Activated naive CD8-positive, alpha-beta T cell treated with anti-CD3 and anti-CD28 coated beads, Interleukin-2, amount 50 U/mL, for 16 hours (primary cell): ENCODE measurements around the gene WNT7B.

Source experiments
- DNase-seq: peaks from one replicate; pipeline ENCODE4 v3.0.0-alpha.2; 2020; ENCODE audit warnings: low read depth, low spot score

The WNT7B gene

GRCh38 chr22:45929649-45930048 lies 47.3 kb downstream of the WNT7B start:
- no peak for DNase-seq

GRCh38 chr22:45928726-45929368 lies 48.1 kb downstream of the WNT7B start:
- DNase-seq, result no peak

- no peak for DNase-seq
Observed at GRCh38 chr22:45927059-45927458, 49.9 kb downstream of the WNT7B start.

GRCh38 chr22:45926433-45926832 lies 50.5 kb downstream of the WNT7B start:
- no peak for DNase-seq

- no peak for DNase-seq
Observed at GRCh38 chr22:45925811-45926351, 51.1 kb downstream of the WNT7B start.

GRCh38 chr22:45923835-45924234 lies 53.1 kb downstream of the WNT7B start:
- DNase-seq, result no peak

- no peak for DNase-seq
Observed at GRCh38 chr22:45923212-45923611, 53.8 kb downstream of the WNT7B start.

- no peak for DNase-seq
Observed at GRCh38 chr22:45922661-45923060, 54.3 kb downstream of the WNT7B start.

- no peak for DNase-seq
Observed at GRCh38 chr22:45922256-45922655, 54.7 kb downstream of the WNT7B start.

GRCh38 chr22:45919504-45920286 lies 57.3 kb downstream of the WNT7B start:
- DNase-seq, result no peak

GRCh38 chr22:45918459-45919370 lies 58.2 kb downstream of the WNT7B start:
- DNase-seq, result no peak

- DNase-seq, result no peak
Observed at GRCh38 chr22:45917700-45918458, 59.1 kb downstream of the WNT7B start.

GRCh38 chr22:45917146-45917545 lies 59.8 kb downstream of the WNT7B start:
- DNase-seq, result no peak

GRCh38 chr22:45916515-45916914 lies 60.4 kb downstream of the WNT7B start:
- no peak for DNase-seq

- no peak for DNase-seq
Observed at GRCh38 chr22:45915841-45916240, 61.1 kb downstream of the WNT7B start.

- no peak for DNase-seq
Observed at GRCh38 chr22:45915151-45915550, 61.8 kb downstream of the WNT7B start.

GRCh38 chr22:45914309-45914708 lies 62.7 kb downstream of the WNT7B start:
- DNase-seq, result no peak

- no peak for DNase-seq
Observed at GRCh38 chr22:45912910-45913309, 64.1 kb downstream of the WNT7B start.

GRCh38 chr22:45911601-45912271 lies 65.2 kb downstream of the WNT7B start:
- DNase-seq, result no peak

- DNase-seq, result no peak
Observed at GRCh38 chr22:45910928-45911467, 66.0 kb downstream of the WNT7B start.
